Stimulated activated CD4-positive, alpha-beta T cell treated with anti-CD3 and anti-CD28 coated beads, Interleukin-4, amount 100 ng/mL, for 4 hours (primary cell): Measurements from ENCODE around the gene AGBL1.
"Not testable (repeated sequence)": the region's sequence is repeated elsewhere in the genome, so short reads cannot be mapped to it uniquely, and the experiment has no call there.

ENCODE experiments used
- DNase-seq, 2 experiments: peaks; one replicate each; pipeline ENCODE4 v3.0.0-alpha.2; 2020

AGBL1 gene

DNA sequence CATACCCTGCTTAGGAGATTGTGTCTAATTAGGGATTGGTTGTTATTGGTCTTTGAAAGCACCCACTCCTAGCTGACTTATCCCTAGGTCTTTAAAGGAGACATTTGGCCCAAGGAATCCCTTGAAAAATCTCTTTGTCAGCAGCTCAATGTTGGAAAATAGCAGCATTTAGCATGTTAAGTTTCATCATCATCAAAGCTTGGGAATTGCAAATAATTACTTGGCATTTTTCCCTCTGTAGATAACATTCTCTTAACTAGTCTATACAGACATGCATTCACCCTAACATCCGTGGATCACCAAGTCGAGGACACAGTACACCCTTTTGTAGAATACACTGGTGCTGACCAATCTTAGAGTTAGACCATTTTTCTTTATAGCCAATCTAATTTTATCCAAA, 332.2 kb downstream of the AGBL1 start:
- no peak for DNase-seq

DNA sequence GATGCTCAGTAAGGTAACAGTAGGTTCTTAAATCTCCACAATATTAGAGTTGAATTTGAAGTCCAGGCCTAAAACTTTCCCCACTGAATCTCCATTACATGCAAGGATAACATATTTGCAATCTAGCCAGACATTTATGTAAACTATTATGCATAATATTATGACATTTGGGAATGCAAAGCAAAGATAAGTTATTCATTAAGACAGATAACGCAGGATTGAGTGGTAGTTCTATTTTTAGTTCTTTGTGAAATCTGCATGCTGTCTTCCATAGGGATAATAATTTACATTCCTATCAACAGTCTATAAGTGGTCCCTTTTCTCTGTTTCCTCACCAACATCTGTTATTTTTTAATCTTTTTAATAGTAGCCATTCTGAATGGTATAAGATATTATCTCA, 333.5 kb downstream of the AGBL1 start:
- no peak for DNase-seq

GRCh38 chr15:86425746-86426145, 346.1 kb downstream of the AGBL1 start:
- DNase-seq = no peak

DNA sequence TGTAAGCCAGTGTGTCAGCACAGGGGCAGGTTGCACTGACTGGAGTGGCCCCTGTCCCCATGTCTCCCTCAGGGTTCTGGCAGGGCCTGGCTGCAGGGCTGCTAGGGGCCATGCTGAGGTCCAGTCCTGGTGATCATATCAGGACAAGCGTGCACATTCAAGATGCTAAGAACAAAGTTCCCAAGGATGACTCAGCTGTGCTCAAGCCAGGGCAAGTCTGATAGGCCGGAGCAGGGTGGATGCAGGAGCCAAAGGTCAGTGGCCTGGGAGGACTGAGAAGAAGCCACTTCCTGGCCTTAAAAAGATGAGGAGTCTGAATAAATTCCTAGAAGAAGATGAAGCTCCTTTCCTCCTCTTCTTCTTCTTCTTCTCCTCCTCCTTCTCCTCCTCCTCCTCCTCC, 353.2 kb downstream of the AGBL1 start:
- DNase-seq = no peak

- DNase-seq = no peak
These were observed 354.3 kb downstream of the AGBL1 start for GRCh38 chr15:86433983-86434382.

DNA sequence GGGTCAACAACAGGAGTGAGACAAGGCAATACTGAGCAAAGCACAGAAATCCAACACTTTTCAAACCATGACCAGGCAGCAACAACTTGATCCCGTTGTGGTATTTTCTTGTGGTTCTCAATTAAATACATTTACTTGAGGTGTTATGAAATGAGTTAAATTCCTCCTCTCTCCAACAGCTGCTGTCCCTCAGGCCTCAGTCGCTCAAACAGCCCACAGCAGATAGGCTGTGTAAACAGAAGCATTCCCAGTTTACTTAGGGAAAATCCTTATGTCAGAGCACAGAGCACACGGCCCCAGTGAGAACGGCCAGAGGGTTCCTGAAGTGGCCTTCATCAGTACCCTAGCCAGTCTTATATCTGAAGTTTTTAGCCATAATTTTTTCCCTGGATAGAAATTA, 359.9 kb downstream of the AGBL1 start:
- DNase-seq = no peak

DNA sequence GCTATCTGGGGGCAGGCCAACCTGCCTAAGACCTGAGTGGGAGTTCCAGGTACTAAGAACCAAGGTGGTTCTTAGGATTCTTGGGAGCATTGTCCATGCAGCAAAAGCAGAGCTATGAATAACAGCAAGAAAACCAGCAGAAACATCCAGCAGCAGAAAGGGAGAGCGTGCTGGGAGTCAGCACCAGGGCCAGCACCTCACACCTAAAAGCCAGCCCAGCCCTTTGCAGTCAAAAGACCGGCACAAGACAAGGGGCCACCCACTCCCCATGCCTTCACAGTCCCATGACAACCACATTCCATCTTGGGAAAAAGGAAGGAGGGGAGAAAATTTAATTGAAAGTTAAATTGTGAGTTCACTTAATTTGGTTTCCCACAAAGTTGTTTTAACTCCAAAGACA, 364.9 kb downstream of the AGBL1 start:
- no peak for DNase-seq

DNA sequence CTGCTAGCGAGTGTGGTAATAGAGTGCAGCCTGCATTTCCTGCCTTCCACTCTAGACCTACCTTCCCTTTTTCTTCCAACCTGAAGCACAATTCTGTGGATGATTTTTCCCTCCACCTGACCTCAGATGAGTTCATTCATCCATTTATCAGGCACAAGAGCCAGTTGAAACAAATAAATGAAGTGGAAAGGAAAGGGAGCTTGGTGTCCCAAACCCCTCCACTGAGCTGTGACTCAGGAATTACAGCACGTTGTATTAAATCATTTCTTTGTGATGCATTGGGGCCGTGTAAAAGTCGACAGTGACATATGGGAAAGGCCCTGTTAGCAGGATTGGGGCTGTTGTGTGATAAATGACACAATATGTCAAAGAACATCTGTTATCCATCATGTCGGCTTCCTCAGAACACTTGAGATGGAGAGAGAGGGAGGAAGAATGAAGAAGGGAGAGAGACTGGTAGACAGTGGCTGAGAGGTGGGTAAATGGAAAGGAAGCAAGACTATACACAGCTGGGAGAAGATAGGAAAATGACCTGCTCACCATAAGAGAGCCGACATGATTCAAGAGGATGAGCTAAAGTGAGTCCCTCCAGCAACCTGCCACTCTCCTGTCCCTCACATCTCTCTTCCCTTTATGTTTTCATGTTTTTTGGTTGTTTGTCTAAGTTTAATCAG, 366.0 kb downstream of the AGBL1 start:
- DNase-seq = no peak

- no peak for DNase-seq
These were observed 366.6 kb downstream of the AGBL1 start for GRCh38 chr15:86446253-86446640.

GRCh38 chr15:86465470-86466039, 385.9 kb downstream of the AGBL1 start:
- not testable (repeated sequence) for DNase-seq

DNA sequence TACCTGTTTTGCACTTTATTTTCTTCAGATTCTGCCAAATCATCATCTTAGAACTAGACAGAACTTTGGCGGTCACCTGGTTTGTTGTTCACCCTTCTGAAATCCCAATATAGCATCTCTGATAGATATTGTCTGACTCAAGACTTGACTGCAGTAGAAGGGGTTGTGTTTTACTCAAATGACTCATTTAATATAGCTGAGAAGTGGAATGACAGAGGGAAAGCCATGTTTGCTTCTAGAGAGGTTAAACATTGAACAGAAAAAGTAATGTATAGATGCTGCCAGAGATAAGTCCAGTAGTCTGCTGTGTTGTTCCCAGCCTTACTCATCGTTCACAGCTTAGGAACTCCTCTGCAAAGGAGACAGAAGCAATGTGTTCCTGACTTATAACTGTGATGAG, 402.0 kb downstream of the AGBL1 start:
- no peak for DNase-seq

GRCh38 chr15:86483936-86484335, 404.3 kb downstream of the AGBL1 start:
- no peak for DNase-seq

DNA sequence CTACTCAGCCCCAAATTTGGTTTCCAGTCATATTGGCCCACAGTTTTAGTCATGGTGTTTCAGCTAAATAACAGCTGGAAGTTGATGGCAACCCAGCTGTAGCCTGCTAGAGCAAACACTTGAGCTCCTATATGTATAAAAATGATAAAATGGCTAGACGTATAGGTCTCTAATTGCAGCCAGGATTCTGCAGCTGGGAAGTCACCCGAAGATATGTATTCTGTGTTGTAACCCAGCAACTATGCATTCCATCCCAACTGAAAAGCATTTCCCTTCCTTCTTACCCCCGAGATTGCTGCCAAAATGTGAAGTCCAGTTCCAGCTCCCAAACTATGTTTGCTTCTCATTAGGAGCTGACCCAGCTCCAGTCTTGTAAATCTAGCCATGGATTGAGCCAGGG, 408.4 kb downstream of the AGBL1 start:
- no peak for DNase-seq

GRCh38 chr15:86489981-86490380, 410.3 kb downstream of the AGBL1 start:
- DNase-seq = no peak

DNA sequence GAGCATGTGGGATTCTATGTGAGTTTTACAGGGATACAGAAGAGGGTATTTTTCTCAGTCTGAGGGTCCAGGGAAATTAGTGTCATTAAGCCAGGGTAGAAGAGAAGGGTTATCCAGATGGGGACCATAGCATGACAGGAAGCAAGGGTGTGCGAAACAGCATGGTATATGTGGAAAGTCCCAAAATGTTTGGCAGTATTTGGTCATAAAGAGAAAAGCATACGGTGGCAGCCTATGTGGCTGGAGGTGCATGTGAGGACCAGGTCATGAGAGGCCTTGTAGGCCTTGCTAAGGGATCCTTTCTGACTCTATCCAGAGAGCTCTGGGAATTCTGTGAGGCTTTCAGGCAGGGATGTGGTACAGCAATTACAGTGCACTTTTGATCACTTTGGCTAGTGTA, 411.4 kb downstream of the AGBL1 start:
- DNase-seq = no peak

- DNase-seq = no peak
These were observed 414.2 kb downstream of the AGBL1 start for GRCh38 chr15:86493884-86494283.

- no peak for DNase-seq
These were observed 414.8 kb downstream of the AGBL1 start for GRCh38 chr15:86494475-86494874.

GRCh38 chr15:86502301-86502700, 422.6 kb downstream of the AGBL1 start:
- no peak for DNase-seq

DNA sequence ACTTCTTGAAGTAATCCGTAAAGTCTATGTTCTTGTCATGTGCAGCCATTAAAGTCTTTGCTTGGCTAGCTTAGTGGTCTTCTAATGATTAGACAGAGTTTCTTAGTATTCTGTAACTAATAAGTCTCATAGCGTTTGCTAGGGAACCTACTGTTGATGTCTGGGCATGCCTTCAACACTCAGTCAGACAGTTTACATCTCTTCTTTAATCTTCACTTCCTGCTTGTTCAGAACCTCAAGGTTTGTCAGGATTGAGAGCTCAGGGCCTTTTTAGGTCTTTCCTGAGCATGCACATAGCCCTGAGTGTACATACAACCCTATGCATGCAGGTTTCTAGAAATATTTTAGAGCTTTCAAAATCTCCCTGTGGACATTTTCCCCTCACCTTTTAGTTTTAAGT, 426.3 kb downstream of the AGBL1 start:
- no peak for DNase-seq

DNA sequence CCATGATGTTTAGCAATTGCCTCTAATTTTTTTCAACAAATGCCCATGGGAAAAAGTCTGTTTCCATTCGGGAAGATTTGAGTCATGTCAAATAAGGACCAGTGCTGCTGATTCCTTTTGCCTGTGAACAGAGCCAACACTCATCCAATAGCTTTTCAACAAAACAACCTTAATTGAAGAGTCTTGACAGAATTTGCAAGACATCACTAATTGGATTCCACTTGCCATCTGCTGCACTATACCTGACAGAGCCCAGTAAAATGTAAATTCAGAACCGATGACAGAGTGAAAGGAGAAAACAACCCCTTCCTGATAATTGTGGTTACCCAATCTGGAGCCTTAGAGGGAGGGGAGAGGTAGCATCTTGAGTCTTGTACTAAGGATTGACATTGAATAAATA, 426.7 kb downstream of the AGBL1 start:
- DNase-seq = no peak

- no peak for DNase-seq
These were observed 436.0 kb downstream of the AGBL1 start for GRCh38 chr15:86515625-86516024.

DNA sequence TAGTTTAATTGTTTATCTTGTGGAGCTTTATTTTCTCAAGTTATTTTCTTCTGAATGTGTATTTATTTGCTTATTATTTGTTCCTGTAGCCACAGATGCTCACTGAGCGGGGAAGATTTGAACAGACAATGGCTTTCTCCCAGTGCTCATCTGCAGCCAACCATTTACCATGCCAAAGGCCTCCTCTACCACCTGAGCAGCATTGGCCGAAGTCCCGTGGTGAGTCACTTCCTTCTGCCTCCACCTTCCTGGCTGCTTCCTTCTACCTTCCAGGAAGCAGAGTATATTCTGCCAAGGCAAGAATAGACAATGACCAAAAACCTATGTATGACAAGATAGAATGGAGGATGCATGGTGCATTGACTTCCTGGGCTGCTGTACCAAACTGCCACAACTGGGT, 443.1 kb downstream of the AGBL1 start:
- no peak for DNase-seq

GRCh38 chr15:86526938-86527690, 447.4 kb downstream of the AGBL1 start:
- DNase-seq = no peak

DNA sequence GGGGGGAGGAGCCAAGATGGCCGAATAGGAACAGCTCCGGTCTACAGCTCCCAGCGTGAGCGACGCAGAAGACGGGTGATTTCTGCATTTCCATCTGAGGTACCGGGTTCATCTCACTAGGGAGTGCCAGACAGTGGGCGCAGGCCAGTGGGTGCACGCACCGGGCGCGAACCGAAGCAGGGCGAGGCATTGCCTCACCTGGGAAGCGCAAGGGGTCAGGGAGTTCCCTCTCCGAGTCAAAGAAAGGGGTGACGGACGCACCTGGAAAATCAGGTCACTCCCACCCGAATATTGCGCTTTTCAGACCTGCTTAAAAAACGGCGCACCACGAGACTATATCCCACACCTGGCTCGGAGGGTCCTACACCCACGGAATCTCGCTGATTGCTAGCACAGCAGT, 448.4 kb downstream of the AGBL1 start:
- DNase-seq = not testable (repeated sequence)

- no peak for DNase-seq
These were observed 458.5 kb downstream of the AGBL1 start for GRCh38 chr15:86538141-86538540.
